HG02884 (cell line): ENCODE results near the gene MOV10L1.

Source experiments
- ATAC-seq: cut with Tn5 transposase; IDR thresholded peaks from one replicate; pipeline ENCODE4 v1.9.1; 2021; ENCODE audit warnings: mild to moderate bottlenecking, moderate library complexity; ENCODE audit not compliant: unreplicated experiment

The MOV10L1 gene

DNA sequence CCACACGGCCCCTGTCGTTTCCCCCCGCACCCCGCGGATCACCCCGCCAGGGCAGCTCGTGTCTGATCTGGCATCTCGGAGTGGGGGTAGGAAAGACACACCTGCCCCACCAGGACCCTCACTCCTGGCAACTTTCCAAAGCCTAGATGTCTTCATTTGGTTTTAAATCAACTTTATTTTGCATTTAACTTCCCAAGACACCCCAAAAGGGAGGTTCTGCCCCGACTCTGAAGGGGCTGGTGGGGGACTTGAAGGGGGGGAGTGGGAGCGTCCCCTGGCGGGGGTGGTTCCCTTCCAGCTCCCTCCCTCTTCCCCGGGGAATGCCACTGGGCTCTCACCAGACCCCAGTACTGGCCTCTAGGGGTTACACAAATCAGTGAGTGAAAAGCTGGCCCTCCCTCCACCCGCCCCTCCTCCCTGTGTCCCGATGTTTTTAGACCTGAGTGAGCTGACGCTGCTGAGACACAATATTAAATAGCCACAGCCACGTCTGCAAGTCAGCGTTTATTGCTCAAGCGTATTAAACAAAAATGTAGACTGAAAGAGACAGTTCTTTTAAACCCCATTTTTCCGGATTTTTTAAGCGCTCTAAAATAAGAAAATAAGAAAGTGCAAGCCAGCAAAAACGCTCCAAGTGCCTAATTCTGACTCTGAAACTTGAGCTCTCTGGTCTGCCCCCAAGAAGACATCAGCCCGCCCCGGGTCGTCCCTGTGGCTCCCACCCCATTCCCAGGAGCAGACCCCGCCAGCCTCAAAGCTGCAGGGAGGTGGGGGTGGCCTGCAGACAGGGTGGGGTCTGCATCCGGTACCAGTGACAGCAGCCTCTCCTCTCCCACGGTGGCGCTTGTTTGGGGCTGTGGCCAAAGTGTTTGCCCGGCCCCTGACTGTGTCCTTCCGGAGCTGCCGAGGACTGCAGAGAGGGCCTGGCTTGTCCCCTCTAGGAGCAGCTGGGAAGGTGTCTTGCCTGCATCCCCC lies 30.6 kb upstream of the MOV10L1 start:
- ATAC-seq, result no peak

DNA sequence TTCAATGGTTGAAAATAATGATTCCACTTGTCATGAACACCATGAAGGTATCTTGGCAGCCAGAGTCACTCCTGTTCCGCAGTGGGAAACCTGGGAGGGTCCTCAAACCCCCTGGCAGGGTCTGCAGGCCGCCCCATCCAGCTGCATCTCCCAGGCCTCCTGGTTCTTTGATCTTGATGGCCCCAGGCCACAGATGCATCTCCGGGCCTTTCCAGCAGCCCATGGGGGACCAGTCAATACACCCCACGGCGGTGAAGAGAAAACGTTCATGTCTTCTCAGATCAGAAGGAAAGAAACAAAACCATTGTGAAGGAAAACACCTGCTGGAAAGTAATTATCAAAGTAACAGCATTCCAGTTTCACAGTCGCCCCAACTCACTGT lies 29.9 kb upstream of the MOV10L1 start:
- no peak for ATAC-seq

DNA sequence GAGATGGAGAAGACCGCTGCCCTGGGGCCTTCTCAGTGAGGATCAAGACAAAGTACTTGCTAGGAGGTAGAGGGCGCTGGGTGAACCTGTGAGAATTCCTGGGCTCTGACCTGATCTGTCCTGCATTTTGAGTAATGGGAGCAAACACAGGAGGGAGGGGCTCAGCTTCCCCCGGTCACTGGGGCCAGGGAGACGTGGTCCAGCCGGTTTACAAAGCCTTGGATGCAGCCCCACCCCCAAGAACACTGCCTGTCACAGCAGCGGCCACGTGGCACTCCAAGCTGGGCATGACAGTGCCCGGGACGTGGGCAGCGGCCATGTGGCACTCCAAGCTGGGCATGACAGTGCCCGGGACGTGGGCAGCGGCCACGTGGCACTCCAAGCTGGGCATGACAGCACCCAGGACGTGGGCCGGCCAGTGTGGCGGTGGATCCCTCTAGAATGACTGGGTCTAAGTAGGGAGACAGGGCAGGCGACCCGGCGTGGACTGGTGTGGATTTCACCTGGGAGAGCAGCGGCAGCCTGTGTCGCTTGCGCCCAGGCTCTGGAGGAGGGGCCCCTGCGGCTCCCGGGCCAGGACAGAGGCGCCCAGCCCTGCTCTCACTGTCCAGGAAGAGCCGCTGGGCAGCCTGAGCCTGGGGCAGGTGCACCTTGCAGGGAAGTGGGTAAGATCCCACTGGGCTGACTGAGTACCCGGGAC lies 29.2 kb upstream of the MOV10L1 start:
- ATAC-seq, result no peak

DNA sequence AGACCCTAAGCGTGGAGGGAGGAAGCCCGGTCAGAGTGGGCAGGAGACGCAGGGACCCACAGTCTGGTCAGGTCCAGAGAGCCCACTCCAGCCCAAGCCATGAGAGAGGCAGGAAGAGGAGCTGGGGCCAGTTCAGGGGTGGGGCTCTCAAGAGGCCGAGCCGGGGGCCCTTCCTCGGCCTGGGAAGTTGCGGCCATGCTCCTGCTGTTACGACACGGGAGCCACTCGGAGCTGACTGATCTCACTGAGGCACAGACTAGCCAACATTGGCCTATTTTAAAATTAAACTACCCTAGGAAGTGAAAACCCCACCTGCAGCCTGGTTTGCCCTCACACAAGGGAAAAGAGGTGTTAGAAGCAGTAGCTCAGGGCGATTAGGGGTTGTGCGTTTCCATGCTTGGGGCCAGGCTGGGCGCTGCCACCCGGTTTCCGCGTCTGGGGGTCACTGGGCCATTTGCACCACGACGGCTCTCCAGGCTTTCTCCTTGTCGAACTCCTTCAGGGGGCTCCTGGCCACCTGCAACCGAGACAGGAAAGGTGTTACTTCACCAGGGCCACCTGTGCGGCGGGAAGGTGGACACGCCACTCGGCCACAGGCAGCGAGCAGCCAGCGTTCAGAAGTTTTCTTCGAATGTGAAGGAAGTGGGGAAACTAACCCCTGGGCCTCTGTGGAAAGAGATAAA lies 28.5 kb upstream of the MOV10L1 start:
- ATAC-seq, result no peak

DNA sequence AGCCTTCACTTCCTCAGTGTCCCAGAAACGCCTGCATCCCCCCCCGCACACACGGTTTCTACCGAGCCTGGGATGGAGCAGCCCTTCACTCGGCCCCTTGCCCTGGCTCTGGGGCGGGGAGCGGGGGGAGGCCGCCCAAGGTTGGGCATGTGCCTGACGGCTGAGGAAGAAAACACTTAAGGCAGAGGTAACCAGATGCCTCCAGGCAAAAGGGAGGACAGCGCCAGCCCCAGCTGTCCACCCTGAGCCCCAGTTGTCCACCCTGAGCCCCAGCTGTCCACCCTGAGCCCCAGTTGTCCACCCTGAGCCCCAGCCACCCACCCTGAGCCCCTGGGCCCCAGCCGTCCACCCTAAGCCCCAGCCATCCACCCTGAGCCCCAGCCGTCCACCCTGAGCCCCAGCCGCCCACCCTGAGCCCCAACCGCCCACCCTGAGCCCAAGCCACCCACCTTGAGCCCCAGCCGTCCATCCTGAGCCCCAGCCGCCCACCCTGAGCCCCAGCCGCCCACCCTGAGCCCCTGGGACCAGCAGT lies 27.9 kb upstream of the MOV10L1 start:
- no peak for ATAC-seq

DNA sequence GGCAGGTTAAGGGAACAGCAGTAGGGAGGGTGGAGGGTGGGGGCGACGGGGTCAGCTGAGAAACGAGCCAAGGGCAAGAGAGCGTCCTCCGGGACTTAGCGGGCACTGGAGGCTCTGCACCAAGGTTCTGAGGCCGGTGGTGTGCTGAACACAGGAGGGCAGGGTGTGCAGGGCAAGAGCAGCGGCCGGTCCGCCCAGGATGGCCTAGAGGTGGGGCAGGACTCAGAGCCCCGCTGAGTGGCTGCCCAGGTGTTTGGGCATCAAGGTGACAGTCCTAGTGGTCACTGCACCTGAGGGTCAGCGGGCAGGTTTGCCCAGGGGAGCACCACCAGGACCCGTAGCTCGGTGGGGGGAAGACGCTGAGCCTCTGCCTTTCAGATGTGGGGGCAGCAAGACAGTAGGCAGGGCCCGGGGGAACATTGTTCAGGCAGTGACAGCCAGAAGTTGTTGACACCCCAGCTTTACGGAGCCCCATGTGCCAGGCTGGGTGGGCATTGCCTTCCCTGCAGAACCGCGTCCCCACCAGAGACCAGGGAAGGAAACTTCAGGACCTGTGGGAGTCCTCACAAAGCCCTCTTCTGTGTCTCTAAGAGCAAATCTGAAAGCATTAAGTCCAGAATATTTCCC lies 27.2 kb upstream of the MOV10L1 start:
- no peak for ATAC-seq

DNA sequence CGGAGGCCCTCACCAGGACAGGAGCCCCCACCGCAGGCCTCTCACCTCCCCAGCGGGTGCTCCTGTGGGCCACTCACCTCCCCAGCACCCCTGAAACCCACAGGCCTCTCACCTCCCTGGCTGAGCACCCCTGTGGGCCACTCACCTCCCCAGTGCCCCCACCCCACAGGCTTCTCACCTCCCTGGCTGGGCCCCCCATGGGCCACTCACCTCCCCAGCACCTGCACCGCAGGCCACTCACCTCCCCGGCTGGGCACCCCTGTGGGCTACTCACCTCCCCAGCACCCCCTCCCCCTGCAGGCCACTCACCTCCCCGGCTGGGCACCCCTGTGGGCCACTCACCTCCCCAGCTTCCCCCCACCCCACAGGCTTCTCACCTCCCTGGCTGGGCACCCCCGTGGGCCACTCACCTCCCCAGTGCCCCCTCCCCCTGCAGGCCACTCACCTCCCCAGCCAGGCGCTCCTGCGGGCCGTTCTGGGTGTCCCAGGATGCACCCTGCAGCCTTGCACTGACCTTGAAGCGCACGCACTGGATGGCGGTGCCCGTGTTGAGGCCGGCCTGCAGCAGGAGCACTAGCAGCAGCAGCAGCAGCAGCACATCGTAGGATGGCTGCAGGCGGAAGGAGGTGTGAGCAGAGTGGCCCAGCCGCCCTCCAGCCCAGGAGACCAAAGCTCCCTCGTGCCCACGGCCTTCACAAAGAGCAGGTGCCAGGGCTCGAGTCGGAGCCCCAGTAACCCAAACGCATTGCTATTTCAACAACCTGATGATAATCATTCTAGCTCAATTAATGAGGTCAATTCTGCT lies 26.0 kb upstream of the MOV10L1 start:
- ATAC-seq, result no peak

DNA sequence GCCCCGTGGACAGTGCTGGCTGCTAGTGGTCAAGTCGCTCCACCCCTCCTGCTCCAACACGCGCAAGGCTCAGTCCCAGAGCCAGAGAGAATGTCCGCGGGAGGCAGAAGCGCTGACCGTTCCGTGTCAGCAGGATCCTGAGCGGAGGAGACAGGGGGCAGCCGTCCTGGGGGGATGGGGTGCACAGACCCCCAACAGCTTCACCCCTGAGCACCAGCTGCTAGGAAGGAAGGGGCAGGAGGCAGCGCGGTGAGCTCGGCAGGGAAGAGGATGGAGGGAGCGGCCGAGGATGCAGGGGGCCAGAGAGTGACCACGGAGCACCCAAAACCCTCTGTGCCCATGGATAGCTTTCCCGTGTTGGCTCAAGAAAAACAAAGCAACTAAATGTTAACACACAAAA lies 25.4 kb upstream of the MOV10L1 start:
- no peak for ATAC-seq

DNA sequence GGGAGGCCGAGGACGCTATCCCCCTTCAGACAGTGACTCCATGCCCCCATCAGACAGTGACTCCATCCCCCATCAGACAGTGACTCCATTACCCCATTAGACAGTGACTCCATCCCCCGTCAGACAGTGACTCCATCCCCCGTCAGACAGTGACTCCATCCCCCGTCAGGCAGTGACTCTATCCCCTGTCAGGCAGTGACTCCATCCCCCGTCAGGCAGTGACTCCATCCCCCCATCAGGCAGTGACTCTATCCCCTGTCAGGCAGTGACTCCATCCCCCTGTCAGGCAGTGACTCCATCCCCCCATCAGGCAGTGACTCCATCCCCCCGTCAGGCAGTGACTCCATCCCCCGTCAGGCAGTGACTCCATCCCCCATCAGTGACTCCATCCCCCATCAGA lies 22.6 kb upstream of the MOV10L1 start:
- no peak for ATAC-seq

DNA sequence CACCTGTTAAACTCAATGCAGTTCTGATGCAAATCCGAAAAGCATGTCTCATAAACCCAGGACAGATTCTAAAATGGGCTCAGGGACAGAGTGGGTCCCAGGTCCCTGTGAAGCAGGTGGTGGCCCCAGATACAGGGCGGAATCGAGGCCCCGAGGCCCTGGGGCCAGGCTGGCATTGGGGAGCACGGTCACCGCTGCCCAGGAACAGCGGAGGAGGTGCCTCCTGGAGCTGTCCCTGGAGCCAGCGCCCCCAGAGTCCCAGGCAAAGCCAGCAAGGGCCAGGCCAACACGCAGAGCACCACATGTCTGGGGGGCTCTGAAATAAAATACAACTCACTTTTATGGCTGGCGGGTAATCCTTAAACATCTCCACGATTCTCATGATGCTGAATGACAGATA lies 21.7 kb upstream of the MOV10L1 start:
- no peak for ATAC-seq

DNA sequence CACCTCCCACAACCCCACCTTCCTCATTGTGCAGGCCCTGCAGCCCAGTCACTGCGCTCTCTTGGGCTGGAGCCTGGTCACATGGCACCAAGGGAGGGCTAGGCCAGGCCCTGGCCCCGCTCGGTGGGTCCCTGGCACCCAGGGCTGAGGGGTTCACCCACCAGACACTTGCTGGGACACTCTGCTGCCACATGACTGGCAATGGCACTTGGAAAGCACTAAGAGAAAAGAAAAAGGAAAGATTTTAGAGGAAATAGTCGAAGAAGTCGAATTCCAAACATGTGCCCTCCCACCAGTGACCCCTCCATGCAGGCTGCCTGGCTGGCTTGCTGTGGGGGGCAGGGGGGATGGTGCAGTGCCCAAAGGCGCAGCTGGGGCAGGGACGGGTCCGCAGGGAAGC lies 19.4 kb upstream of the MOV10L1 start:
- ATAC-seq, result no peak

DNA sequence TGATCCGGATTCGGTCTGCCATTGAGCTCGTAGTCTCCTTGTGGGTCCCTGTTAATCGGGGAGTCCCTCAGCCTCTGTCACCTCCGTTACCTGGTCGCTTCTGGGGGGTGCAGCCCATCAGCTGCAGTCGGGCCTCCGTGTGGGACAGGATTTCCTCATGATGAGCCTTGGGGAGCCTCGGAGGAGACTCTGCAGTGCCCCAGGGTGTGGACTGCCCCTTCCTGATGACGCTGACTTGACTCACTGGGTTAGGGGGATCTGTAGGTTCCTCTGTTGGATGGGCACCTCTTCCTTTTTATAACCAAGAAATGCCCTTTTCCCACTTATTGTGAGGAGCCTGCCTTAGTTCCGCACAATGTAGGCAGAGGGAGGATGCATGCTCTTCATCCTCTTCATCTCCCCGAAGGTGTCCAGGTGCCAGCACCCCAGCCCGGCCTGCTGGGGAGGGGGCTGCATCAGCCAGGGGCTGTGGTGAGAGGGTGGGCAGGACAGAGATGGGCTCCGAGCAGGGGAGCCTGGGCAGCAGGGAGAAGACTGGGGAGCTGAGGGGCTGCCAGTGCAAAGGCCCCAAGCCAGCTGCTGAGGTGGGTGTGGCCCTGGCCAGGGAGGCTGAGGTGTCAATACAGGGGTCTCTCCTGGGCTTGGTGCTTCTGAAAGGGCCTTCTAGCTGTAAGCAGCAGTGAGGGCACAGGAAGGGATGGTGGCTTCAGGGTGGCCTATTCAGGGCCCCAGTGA lies 18.2 kb upstream of the MOV10L1 start:
- no peak for ATAC-seq

DNA sequence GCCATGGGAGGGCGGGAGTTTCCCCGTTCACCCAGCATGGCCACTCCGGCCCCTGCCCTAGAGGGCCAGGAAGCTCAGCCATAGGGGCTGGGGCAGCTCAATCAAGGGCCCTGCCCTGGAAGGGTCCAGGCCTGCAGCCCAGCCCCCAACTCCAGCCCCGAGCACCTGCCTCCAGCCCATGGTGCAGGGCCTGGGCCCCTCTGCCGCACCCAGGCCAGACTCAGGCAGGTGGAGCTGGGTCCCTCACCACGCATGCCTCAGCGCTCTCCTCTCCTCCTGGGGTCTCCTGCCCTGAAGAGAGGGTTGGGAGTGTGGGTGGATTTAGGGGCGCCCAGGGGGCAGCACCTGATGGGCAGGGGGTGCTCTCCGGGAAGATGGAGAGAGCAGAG lies 17.6 kb upstream of the MOV10L1 start:
- ATAC-seq, result no peak

DNA sequence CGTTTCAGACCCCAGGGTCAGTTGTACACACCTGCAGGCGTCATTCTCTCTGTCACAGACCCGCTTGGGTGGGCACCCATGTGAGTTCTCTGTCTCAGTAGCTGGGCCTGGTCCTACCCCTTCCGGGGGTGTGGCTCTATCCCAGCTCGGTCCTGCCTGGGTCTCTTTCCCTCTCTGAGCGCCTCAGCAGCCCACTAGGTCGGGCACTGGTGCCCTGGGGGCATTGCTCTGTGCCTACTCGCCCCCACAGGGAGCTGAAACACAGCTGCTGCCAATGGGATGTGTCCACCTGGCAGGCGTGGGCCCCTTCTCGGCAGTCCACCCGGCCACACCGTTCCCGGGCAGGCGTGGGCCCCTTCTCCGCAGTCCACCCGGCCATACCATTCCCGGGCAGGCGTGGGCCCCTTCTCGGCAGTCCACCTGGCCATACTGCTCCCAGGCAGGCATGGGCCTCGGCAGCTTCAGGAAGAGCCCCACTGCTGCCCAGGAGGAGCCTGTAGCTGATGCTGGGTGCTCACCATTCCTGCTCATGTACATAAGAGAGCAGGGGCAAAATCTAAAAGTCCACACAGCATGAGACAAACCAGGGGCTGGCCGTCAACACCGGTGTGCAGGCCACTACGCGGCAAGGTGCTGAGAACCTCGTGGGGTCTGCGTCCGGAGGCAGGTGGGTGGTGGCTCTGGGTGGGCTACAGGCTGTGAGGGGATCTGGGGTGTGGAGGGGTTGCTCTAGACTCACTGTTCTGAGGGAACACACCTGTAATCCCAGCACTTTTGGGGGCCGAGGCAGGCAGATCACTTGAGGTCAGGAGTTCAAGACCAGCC lies 16.9 kb upstream of the MOV10L1 start:
- no peak for ATAC-seq

DNA sequence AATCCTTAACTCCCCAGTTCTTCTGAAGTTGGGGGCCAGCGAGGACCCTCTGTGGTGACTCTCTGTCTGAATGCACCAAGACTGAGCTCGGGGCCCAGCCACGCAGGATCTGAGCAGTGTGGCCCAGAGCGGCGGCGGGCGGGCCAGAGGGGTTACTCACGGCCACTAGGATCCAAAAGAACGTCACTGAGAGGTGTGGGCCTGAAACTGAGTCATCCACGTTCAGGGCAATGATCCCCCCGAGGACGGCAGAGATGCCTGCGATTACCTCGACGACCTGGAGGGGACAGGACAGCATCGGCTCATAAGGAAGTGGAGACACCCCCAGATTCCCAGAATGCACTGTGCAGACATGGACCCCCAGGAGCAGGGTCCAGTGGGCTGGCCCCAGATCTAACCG lies 15.8 kb upstream of the MOV10L1 start:
- ATAC-seq, result no peak

DNA sequence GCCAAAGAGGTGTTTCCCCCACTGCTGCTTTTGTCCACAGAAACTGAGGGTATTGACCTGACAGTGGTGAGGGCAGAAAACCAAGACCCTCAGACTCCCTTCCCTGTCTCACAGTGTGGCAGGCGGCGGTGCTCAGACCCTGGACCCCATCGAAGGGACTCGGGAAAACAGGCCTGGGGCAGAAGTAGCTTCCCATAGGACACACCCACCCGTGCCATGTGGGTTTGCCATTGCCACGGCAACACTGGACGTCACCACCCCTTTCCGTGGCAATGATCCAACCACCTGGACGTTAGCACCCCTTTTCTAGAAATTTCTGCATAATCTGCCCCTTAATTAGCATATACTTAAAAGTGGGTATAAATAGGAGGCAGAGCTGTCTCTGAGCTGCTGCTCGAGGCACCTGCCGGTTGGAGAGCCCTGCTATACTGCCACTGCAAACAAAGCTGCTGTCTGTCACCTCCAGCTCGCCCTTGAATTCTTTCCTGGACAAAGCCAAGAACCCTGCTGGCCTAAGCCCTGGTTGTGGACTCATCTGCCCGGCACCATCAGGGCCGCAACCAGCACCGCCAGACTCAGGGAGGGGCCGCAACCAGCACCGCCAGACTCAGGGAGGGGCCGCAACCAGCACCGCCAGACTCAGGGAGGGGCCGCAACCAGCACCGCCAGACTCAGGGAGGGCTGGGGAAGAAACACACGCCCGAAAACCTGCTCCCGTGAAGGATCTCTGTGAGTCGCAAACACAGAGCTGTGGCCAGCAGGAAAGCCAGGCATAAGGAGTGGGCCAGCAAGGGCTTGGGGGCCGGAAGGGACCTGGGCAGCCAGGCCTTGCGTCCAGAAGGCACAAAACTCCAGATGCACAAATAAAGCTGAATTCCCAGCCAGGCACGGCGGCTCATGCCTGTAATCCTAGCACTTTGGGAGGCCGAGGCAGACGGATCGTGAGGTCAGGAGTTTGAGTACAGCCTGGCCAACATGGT lies 15.0 kb upstream of the MOV10L1 start:
- ATAC-seq, result no peak
